HG03342 (cell line): ENCODE measurements around the gene ZNF774.
A peak's percentile ranks its signal among the peaks of the same experiment; 100 is the strongest.
"Not testable (repeated sequence)": the region's sequence is repeated elsewhere in the genome, so short reads cannot be mapped to it uniquely, and the experiment has no call there.

Source experiments
- ATAC-seq: cut with Tn5 transposase; IDR thresholded peaks from one replicate; pipeline ENCODE4 v1.9.1; 2021; ENCODE audit warnings: mild to moderate bottlenecking, moderate library complexity; ENCODE audit not compliant: unreplicated experiment

The ZNF774 gene

DNA sequence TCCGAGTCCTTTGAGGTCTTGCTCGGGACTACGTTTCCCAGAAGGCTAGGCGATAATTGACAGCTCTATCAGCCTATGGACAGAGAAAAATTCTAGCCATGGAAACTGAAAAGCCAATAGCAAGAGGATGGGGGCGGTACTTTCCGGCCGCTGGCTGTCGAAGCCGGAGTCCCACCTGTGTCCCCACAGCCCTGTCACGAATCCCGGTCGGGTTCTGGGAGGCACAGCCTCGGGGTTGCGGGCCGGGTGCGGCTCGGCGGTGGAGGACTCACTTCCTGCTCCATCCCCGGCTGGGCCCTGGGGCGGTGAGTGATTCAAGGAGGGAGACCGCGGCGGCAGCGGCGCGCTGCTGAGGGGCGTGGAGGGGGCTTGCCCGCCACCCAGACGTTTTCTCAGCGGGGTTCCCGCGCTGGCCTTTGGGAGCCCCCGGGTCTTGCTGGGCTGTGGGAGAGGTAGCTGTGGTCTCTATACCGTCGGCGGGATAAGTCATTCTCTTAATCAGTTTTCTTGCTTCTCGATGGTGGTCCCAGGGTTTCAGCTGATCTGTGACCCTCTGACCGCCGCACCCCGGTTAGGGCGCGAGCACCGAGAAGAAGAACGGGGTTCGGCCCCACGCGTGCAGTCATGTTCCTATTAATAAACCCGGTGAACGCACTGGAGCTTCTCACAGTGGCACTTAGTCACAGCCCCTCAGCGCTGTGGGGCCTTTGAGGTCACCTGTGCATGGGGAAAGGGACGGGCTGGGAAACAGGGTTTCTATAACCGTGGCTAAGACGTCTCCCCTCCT, at the start of gene ZNF774:
ZNF774 (plus strand) TSS at position 178 of the 787 bp plus-strand sequence. CDS start 2,377 bp downstream, outside the sequence.
- ATAC-seq = peak; percentile 99

DNA sequence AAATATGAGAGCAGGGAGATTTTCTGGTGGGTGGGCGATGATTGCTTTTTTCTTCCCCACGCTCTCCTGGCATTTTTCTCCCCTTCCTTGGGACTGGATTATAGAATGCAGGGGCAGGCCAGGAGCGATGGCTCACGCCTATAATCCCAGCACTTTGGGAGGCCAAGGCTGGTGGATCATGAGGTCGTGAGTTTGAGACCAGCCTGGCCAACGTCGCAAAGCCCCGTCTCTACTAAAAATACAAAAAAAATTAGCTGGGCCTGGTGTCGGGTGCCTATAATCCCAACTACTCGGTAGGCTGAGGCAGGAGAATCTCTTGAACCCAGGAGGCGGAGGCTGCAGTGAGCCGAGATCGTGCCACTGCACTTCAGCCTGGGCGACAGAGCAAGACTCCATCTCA, 46.7 kb upstream of the ZNF774 start:
- ATAC-seq = not testable (repeated sequence)

DNA sequence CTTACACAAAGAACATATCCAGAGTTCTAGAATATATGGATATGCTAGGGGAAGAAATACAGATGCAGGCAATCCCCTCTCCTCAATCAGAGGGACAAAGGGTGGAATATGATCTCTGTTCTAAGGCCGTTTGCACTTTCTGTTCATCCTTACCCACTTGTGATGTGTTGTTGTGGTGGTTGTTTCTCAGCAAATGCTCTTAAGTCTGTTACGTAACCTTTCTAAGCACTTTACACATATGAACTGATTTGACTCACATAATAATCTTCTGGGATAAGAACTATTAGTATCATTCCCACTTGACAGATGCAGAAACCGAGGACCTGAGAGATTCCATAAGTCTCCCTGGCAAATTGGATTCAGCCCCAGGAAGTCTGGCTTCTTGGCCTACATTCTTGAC, 46.2 kb upstream of the ZNF774 start:
- ATAC-seq = no peak

DNA sequence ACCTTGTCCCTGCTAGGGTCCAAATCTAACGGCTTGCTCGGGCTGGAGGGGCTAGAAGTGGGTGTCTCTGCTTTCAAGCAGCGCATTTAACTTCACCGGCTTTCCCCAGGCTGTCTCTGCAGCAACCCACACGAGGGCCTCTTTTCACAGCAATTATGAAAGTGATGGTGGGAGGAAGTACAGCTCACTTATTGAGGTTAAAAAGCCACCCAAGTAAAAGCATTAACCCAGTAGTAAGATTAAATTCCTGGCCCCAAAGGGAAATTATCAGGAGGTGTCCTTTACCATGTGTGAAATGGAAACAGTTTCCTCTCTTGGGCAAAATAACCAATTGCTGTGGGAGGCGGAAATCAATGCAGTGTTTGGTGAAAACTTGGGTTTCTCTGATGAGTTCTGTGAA, 45.5 kb upstream of the ZNF774 start:
- peak; percentile 70 for ATAC-seq

DNA sequence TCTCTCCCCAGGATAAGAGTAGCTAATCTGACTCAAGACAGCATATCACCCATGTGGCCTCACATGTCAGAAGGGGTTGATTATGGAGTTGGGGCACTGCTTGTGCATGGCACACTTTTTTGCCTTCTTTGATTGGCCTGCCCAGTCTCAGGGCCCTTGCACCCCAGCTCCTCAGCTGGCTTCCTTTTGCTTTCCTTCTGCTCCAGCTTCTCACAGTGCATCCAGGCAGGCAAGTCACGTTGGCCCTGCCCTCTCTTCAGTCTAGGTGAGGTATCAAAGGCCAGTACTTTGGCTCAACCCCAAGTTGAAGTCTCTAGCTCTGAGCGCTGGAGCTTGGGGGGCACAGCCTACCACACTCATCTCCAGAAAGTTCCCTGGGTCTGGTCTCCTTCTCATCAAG, 44.4 kb upstream of the ZNF774 start:
- no peak for ATAC-seq

DNA sequence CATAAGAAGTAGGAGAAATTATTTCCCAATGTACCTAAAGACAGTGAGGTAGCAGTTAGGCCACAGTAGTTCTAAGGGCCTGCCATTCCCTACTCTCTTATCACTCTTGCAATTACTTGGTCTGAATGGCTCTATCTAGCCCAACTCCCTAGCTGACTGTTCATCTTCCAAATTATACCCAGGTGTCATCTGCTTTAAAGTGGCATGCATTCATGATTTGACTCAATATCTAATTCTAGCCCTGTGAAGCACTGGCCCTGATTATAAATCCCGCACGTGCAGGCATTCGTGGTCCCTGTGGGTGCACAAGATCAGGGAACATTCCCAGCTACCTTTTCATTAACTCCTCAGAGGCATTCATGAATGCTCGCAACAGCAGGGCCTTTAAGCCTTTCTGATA, 43.1 kb upstream of the ZNF774 start:
- no peak for ATAC-seq

DNA sequence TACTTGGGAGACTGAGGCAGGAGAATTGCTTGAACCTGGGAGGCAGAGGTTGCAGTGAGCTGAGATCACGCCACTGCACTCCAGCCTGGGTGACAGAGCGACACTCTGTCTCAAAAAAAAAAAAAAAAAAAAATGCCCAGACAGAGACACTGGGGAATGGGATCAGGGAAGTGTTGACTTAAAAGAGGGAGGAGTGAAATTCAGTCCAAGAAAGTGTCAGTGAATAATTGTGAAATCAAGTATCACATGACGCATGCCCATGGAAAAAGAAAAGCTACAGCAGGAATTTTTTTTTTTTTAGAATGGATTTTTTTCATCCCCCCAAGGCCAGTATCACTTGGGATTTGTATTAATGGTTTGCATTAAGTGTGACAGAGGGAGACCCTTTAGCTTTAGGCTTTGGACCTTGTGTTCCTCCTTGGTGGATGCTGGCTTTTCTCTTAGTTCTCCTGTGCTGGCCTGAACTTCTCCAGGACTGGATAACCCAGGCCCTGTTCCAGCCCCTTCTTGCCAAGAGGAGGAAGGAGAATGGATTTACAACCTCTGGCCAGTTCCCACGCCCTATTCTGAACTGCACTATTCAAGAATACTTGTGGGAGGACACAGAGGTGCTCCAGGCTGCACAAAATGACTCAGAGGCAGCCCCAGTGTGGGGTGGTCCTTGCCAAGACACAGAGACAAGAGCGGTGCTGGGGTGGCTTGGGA, 36.7 kb upstream of the ZNF774 start:
- ATAC-seq = no peak

DNA sequence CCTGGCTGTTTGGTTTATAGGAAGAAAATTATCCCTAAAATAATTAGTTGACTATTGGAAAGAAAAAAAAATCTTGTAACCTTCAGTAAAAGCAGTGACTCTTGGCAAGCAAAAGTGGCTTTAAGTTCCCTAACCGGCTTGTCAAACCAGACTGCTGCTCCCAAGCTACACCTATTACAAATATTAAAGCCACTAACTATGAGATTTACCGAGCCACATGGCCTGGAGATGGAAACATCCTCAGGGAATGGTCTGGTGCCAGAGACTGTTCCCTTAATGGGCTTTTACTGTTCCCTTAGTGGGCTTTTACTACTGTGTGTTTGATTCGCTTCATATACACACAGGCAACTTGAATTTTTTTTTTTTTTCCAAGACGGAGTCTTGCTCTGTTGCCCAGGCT, 35.9 kb upstream of the ZNF774 start:
- ATAC-seq = no peak

DNA sequence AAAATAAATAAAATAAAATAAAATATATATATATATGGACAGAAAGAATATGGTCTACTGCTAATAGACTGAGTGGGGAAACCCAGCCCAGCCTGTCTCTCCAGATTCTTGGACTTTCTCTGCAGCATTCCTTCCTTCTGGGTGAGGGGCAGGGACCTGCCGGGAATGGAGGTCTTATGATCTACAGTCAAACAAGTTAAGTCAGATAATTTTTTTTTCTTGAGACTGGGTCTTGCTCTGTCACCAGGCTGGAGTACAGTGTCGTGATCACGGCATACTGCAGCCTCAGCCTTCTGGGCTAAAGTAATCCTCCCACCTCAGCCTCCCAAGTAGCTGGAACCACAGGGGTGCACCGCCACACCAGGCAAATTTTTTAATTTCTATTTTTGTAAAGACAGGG, 33.5 kb upstream of the ZNF774 start:
- no peak for ATAC-seq

DNA sequence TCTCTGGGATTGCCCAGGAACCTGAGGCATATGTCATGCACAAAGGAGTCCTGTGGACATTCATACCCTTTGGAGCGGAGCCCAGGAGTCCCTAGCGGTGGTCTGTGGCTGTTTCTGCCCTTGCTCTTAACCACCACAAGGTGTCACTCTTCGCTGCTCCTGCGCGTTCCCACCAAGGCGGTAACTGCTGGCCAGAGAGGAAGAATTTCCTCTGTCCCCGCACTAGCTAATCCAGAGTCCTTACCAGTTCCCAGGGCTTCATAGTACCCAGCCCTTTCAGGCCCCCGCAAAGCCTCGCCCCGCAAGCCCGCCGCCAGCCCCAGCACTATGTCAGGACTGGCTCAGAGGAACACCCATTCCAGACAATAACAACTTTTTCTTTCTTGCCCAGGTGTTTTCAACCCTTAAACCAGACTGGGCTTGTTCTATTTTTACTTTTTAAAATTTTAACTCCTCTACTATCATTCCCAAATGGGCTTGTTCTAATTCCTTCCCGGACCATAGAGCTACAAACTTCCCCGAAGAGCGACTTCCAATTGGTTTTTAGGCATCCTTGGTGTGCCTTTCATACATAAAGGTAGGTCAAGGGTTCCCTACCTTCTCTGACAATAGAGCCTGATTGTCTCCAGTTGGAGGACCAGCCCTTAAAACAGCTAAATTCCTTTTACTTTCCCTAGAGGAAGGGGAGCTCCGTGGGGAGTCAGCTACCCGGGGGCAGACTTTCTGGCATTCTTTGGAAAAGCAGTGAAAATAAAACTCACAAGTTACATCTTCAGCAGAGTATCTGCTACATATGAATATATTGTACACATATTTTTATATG, 31.8 kb upstream of the ZNF774 start:
- ATAC-seq = peak; percentile 72

DNA sequence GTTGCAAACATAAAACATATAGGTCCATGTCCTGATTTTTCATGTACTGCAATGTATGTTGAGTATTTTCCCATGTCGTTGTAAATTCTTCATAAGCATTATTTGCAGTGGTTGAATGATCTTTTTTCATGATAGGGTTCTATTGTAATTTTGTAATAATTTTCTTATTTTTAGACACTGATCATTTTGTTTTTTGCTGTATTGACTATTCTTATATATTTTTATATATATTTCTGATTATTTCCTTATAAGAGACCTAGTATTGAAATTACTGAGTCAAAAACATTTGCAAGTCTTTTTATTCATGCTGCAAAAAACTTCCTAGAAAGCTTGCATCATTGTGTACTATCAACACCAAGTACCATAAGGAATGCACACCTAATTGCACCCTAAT, 31.2 kb upstream of the ZNF774 start:
- ATAC-seq = no peak

DNA sequence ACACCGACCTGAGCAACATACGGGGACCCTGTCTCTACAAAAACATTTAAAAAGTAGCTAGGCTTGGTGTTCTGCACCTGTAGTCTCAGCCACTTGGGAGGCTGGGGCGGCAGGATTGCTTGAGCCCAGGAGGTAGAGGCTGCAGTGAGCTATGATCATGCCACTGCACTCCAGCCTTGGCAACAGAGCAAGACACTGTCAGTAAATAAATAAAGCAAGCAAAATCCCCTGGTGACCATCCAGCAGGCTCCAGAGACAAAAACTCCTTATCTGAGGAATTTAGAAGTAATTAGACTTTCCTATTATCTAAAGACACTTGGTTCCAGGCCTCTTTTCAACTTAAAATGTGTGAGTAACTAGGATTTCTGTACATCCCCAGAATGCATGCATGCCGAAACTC, 29.5 kb upstream of the ZNF774 start:
- no peak for ATAC-seq

DNA sequence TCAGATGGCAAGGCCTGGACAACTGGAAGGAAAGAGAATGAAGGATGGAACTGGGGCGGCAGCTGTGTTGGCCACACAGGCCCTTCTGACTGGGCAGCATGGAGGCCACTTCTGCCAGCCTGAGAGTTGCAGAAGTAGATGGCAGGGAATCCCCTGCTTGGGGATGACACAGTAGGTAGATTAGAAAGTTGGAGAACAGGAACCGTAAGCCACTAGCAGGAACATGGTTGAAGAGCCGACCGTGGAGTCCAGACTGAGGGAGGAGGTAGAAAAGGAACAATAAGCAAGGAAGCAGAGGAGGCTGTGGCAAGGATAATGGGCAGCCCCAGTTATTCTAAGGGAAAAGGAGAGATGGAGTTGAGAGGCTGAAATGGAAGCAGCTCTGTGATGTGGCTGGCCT, 26.4 kb upstream of the ZNF774 start:
- no peak for ATAC-seq

DNA sequence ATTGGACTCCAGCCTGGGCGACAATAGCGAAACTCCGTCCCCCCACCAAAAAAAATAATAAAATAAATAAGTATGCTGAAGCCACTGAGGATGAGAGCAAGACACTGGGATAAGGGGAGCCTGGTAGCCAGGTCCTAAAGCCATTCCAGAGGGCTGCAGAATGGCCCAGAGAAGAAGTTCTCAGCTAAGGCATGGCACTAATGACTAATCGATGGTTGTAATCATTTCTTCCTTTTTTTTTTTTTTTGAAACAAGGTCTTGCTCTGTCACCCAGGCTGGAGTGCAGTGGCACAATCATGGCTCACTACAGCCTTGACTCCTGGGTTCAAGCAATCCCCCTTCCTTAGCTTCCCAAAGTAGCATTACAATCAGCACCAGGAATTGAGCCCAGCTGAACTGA, 25.6 kb upstream of the ZNF774 start:
- ATAC-seq = no peak

DNA sequence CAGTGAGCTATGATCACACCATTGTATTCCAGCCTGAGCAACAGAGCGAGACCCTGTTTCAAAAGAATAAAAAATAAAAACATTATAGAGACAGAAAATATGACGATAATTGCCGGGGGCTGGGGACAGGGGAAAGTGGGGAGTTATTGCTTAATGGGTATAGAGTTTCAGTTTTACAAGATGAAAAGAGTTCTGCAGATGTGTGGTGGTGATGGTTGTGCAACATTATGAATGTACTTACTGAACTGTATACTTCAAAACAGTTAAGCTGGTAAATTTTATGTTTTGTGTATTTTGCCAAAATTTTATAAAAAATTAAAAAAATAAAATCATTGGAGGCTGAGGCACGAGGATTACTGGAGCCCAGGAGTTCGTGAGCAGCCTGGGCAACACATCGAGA, 24.8 kb upstream of the ZNF774 start:
- ATAC-seq = no peak

DNA sequence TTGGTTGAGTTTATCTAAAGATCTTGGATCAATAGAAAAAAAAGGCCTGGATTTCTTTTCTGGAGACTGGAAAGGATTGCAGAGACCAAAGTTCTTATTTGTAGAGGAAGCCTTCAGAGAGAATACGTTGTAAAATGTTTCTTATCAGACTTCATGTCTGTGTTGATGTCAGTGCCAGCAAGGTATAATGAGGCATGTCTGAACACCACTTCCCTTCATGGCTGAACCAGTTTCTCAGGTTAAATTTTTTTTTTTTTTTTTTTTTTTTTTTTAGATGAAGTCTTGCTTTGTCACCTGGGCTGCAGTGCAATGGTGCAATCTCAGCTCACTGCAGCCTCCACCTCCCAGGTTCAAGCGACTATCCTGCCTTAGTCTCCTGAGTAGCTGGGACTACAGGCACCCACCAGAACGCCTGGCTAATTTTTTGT, 17.8 kb upstream of the ZNF774 start:
- no peak for ATAC-seq

DNA sequence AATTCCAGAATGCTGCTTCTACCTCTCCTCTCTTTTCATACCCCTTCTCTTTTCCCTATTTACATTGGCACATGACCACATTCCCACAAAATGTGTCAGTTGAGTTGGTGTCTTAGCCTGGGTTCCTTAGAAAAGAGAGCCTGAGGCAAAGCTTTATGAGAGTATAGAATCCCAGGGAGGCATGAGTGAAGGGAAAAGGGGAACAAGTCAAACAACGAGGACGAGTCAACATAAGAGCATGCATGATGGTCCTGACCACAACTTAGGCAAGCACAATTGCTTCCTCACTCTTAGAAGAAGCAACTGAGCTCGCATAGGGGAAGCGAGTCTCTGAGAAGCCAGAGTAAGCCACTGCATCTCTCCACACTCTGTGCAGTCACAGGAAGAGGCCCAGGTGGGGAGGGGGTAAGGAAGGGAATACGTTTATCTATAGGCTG, 15.4 kb upstream of the ZNF774 start:
- no peak for ATAC-seq

DNA sequence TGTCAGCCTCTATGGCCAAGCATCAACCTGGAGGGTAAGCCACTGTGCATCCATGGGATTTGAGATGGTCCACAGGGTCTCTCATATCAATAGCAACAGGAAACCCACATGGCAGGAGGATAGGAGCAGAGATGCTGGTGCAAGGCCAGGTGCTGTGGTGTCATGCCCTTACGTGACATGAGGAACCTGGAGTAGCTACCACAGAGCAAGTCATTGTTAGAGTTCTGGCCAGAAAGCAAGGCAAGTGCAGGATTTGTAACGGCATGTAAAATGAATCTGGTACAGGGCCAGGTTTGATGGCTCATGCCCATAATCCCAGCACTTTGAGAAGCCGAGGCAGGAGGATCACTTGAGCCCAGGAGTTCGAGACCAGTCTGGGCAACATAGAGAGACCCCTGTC, 14.8 kb upstream of the ZNF774 start:
- no peak for ATAC-seq

DNA sequence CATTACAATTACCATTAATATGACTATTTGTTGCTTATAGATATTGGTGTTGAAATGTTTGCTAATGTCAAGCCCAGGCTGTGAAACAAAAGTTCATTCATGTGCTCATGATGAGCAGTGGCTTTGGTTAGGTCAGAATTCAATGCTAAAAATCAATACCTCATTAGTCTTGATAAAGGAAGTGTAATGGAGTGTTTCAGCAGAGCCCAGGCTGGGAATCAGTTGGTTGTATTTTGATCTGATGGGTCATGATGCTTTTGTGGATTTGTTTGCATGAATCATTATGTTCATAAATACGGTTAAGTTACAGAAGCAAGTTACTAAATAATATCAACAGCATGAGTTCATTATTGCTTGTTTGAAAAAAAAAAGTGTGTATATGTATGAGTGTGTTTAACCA, 13.6 kb upstream of the ZNF774 start:
- ATAC-seq = no peak

DNA sequence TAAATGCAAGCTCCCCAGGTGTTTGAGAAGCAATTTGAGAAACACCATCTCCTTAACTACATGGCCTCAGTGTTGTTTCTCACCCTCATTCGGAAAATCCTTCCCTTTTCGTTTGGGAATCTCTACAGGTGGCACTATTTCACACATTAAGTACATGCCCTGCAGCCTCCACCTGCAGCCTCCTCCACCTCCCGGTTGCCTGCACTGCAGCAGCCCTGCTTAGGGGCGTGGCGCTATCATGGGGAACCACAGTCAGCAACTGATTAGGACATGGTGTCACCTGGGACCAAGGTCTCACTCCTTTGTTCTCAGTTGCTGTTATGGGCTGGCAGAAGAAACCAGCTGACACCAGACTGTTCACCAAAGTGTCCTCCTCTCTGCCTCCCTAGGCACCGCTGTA, 11.7 kb upstream of the ZNF774 start:
- no peak for ATAC-seq

DNA sequence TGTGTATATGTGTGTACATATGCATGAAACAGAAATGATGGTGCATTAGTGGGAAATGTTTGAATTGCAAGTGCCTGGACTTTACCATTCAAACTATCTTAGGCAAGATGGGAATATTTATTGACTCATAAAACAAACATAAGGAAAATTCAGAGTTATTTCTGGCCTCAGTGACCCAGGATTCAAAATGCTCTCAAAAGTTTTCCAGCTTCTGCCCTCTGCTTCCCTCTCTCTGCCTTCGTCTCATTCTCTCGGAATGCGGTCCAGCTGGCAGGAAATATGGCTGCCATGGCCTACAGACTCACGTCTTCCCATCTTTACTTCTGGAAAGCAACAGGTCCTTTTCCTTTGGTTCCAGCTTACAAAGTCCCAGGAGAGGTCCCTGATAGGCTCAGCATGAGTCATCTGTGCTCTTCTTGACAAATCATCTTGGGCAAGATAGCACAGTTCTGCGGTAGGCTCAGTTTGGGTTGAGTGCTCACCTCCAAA, 8.7 kb upstream of the ZNF774 start:
- ATAC-seq = no peak
